NT2/D1 (cell line): ENCODE measurements around the gene FARSA.

Source experiments
- SUZ12 ChIP-seq: IDR thresholded peaks from 2 replicates; pipeline ENCODE4 v1.6.1; 2011; ENCODE audit not compliant: insufficient read length, insufficient read depth; ENCODE audit errors: extremely low read depth
- YY1 ChIP-seq: IDR thresholded peaks from 2 replicates; pipeline ENCODE4 v1.6.1; 2011; ENCODE audit not compliant: insufficient read length, insufficient read depth
- ZNF274 ChIP-seq: IDR thresholded peaks from 2 replicates; pipeline ENCODE4 v1.6.1; 2011; ENCODE audit warnings: mild to moderate bottlenecking, low read depth, low read length

GRCh38 chr19:12930002-12930645 lies 3.4 kb downstream of the FARSA start:
- TF ChIP-seq ZNF274 (no peak), YY1 (no peak), SUZ12 (no peak)
